ENCODE results near the gene RAF1. TPM values are rescaled to one million over a fixed set of nuclear protein-coding genes. Genes with fewer than 3 reads are reported as not detected.
"Not testable (repeated sequence)": the region's sequence is repeated elsewhere in the genome, so short reads cannot be mapped to it uniquely, and the experiment has no call there.

Gene RAF1
- total RNA-seq, 1 experiment from 2014 or later = 81.5 TPM

DNA sequence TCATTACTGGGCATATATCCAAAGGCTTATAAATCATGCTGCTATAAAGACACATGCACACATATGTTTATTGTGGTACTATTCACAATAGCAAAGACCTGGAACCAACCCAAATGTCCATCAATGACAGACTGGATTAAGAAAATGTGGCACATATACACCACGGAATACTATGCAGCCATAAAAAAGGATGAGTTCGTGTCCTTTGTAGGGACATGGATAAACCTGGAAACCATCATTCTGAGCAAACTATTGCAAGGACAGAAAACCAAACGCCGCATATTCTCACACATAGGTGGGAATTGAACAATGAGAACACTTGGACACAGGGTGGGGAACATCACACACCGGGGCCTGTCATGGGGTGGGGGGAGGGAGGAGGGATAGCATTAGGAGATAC, 23.1 kb downstream of the RAF1 start:
- not testable (repeated sequence) for DNase-seq (ENCODE audit: low spot score)

GRCh38 chr3:12638105-12638504, 25.8 kb downstream of the RAF1 start:
- no peak for DNase-seq (ENCODE audit: low spot score)

GRCh38 chr3:12633108-12633507, 30.8 kb downstream of the RAF1 start:
- no peak for DNase-seq (ENCODE audit: low spot score)

DNA sequence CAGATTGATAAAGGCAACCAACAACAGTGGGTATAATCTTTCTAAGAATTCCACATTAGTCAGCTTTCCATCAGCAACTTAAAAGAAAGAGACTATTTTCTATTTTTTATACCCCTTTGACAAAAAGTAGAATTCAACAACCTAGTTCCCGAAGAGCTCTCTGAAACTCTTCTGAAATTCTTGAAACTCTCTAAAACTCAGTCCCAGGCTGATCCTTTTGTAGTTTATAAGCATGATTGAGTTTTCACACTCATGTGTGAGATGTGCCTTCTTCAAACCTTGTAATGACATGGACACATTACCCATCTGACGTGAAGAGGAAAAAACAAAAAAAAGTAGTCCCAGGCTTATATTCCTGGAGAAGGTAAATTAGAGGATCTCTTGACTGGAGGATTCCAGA, 31.4 kb downstream of the RAF1 start:
- DNase-seq (ENCODE audit: low spot score) = no peak

DNA sequence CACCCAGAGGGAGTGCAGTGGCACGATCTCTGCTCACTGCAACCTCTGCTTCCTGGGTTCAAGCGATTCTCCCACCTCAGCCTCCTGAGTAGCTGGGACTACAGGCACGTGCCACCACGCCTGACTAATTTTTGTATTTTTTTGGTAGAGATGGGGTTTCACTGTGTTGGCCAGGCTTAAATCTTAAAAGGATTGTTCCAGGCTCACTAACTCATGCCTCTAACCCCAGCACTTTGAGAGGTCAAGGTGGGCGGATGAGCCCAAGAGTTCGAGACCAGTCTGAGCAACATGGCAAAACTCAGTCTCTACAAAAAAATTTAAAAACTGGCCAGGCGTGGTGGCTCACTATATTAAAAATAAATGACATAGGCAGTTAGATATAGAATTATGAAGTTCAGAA, 33.1 kb downstream of the RAF1 start:
- DNase-seq (ENCODE audit: low spot score) = not testable (repeated sequence)

- no peak for DNase-seq (ENCODE audit: low spot score)
These were observed 33.6 kb downstream of the RAF1 start for GRCh38 chr3:12630292-12630691.

- DNase-seq (ENCODE audit: low spot score) = peak; percentile 20
These were observed 34.4 kb downstream of the RAF1 start for GRCh38 chr3:12629560-12629959.

GRCh38 chr3:12628813-12629212, 35.1 kb downstream of the RAF1 start:
- DNase-seq (ENCODE audit: low spot score) = no peak

GRCh38 chr3:12627370-12627769, 36.5 kb downstream of the RAF1 start:
- DNase-seq (ENCODE audit: low spot score) = no peak

- not testable (repeated sequence) for DNase-seq (ENCODE audit: low spot score)
These were observed 39.0 kb downstream of the RAF1 start for GRCh38 chr3:12624964-12625363.

GRCh38 chr3:12624056-12624455, 39.9 kb downstream of the RAF1 start:
- DNase-seq (ENCODE audit: low spot score) = no peak

DNA sequence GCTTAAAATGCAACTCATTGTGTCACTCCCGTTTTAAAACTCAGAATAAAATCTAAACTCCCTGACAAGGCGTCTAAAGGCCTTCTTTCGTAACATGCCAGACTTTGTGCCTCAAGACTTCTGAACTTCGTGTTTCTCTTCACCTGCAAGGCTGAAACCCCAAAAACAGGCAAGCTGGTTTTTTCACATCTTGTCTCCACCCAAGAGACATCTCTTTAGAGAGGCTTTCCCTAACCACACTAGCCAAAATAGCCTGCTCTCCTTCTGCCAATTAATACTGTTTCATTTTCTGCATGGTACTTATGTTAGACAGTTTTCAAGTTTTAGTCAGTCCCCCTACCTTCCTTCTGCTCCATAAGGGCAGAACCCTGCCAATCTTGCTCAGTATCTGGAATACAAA, 41.6 kb downstream of the RAF1 start:
- no peak for DNase-seq (ENCODE audit: low spot score)

- DNase-seq (ENCODE audit: low spot score) = no peak
These were observed 43.2 kb downstream of the RAF1 start for GRCh38 chr3:12620729-12621128.

DNA sequence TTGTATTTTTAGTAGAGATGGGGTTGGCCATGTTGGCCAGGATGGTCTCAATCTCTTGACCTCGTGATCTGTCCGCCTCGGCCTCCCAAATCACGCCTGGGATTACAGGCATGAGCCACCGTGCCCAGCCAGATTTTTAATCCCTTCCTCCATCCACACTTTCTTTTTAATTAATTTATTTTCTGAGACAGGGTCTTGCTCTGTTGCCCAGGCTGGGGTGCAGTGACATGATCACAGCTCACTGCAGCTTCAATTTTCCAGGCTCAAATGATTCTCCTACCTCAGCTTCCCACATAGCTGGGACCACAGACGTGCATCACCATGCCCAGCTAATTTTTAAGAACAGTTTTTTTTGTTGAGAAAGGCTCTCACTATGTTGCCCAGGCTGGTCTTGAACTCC, 43.6 kb downstream of the RAF1 start:
- no peak for DNase-seq (ENCODE audit: low spot score)

GRCh38 chr3:12618426-12618825, 45.5 kb downstream of the RAF1 start:
- DNase-seq (ENCODE audit: low spot score) = no peak

GRCh38 chr3:12615266-12615665, 48.7 kb downstream of the RAF1 start:
- no peak for DNase-seq (ENCODE audit: low spot score)

DNA sequence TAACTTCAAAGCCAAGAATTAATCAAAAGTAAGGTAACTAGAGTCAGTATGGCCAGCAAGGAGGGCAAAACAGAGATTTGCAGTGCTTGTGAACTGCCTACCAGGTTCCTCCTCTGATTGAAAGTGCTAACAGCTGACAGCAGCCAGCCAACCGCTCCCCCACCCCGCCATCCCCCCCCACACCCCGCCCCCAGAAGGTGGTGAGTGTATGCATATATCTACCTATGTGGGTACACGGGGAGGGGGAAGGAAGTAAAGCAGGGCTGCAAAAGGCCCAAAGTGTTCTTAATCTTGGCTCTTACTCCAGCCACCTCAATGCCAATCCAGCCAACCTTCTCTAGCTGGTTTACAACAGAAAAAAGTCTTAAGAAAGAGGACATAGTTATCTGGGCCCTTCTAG, 50.7 kb downstream of the RAF1 start:
- no peak for DNase-seq (ENCODE audit: low spot score)

DNA sequence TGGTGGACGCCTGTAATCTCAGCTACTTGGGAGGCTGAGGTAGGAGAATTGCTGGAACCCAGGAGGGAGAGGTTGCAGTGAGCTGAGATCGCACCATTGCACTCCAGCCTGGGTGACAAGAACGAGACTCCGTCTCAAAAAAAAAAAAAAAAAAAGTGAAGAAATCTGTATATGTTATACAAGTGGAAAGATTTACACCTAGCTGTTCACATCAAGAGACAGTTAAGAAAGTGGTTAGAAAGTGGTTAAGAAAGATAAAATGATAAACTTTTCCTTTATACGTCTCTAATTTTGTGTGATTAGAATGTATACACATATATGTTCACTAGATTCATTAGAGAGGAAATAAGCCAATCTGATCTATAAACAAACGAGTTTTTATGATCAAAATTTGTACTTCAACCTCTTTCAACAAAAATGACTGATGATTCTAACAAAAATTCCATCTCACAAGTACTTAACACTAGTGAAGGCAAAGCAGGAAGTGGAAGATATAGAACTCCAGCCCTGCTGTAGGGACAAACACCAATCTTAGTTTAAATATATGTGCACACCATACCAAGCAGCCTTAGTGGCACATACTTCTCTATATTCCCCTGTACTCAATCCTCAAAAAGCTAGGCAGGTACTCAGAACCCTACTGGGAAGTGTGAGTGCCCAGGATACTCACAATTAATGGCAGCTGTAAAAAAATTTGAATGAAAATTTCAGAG, 51.2 kb downstream of the RAF1 start:
- DNase-seq (ENCODE audit: low spot score) = no peak

GRCh38 chr3:12611117-12611516, 52.8 kb downstream of the RAF1 start:
- DNase-seq (ENCODE audit: low spot score) = no peak

GRCh38 chr3:12608376-12608775, 55.5 kb downstream of the RAF1 start:
- DNase-seq (ENCODE audit: low spot score) = no peak

DNA sequence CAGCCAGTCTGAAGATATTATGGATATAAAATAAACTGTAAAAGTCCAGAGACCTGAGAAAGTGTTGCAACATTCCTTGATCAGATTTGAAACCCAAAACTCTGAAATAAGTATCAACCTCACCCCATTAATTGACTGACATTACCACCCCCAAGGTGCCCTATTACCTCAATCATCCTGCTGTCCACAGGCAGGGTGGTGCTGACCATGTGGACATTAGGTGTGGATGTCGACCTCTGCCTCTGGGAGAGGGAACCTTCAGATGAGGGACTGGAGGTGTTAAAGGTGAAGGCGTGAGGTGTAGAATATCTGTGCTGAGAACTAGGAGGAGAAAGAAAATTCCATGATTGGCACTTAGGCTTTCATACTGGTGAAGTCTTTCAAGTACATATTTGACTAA, 59.9 kb downstream of the RAF1 start:
- DNase-seq (ENCODE audit: low spot score) = no peak

DNA sequence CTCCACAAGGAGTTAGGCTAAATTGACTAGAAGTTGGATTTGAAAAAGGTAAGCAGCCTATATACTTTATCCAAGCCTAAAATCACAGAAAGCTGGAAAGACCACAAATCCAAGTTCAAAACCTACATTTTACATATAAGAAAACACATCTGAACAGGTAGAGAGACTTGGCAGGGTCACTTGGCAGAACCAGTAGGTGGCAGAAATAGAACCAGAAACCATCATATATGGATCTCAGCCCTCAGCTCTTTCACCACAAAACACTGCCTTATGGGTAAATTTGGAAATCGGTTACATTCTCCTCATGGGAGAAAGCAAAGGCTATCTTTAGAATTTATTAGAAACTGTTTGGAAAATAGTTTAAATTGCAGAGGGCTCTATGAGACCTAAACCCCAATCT, 62.8 kb downstream of the RAF1 start:
- DNase-seq (ENCODE audit: low spot score) = no peak

- no peak for DNase-seq (ENCODE audit: low spot score)
These were observed 65.0 kb downstream of the RAF1 start for GRCh38 chr3:12598890-12599289.

DNA sequence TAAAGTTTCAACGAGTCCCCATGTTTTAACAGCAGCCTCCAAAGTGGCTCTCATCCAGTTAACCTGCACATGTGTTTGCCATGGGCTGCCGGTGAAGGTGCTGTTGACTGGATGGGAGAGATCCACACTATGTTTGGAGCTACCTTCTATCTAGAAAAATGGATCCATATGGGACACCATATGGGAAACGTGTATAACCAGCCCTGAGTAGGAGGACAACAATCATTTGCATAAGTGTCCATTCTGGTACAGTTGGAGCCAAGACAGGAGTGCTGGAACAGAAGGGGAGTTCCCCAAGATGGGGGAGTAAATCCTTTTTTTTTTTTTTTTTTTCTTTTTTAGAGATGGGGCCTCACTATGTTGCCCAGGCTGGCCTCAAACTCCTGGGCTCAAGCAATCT, 70.4 kb downstream of the RAF1 start:
- DNase-seq (ENCODE audit: low spot score) = no peak
